HCT116 (cell line): ENCODE measurements around the gene HOXA7. TPM values are rescaled to one million over a fixed set of nuclear protein-coding genes. Genes with fewer than 3 reads are reported as not detected.

Experiments used
- ATAC-seq: fragments of 200-7000 bp; cut with Tn5 transposase; 2 replicates; pipeline ENCODE4 v1.9.1; 2020; ENCODE audit warnings: mild to moderate bottlenecking, moderate library complexity
- BruUV-seq: library from RNA; stranded (reverse); fragments of 400-500 nt; replicated peaks from 2 replicates; lab custom pipeline; 2021; lab: Mats Ljungman, UMichigan
- CTCF ChIA-PET: fragments of 300-600 bp; sonication (Branson Sonifier 250); formaldehyde crosslinking; loops from one replicate; lab custom pipeline; 2021; ENCODE audit warnings: antibody characterized with exemption; lab: Charles Lee
- POLR2A ChIA-PET: fragments of 300-600, 350-600 bp; sonication (Branson Sonifier 250); formaldehyde crosslinking; loops from one replicate; lab custom pipeline; 2021; ENCODE audit warnings: antibody characterized with exemption; lab: Charles Lee
- RAD21 ChIA-PET, 2 experiments: fragments of 300-600 bp; sonication (Branson Sonifier 250); formaldehyde crosslinking; loops; one replicate each; lab custom pipeline; 2023; ENCODE audit warnings: low total read pairs in 2 of 2; ENCODE audit not compliant: uncharacterized antibody in 2 of 2, unreplicated experiment in 2 of 2, low non-redundant PET in 1 of 2; lab: Charles Lee
- DNase-seq: peaks from one replicate; pipeline ENCODE4 v3.0.0-alpha.2; 2010; ENCODE audit warnings: low read depth, low spot score
- H2AFZ ChIP-seq: fragments of 200-600 bp; shearing (Covaris generic), sonication (generic); 2 replicates; pipeline ENCODE4 v1.6.1; 2017; ENCODE audit warnings: low read depth, mixed run types, mixed read lengths, antibody characterized with exemption, low read length; ENCODE audit not compliant: poor library complexity, severe bottlenecking
- H3K27ac ChIP-seq: 2 replicates; pipeline ENCODE4 v1.5.1; 2012; ENCODE audit warnings: low read depth, low read length
- H3K27me3 ChIP-seq: fragments of 200-600 bp; sonication (generic); 2 replicates; pipeline ENCODE4 v1.6.1; 2016; ENCODE audit warnings: mixed run types, low read length, mixed read lengths; ENCODE audit not compliant: insufficient read depth
- H3K36me3 ChIP-seq, 2 experiments: fragments of 200-500 bp in 1 of 2; fragments of 200-600 bp in 1 of 2; sonication (Bioruptor generic) in 1 of 2; sonication (generic) in 1 of 2; 2 replicates each; pipeline versions ENCODE4 v1.5.1 to v1.6.1; 2014 to 2016; ENCODE audit warnings: low read length in 2 of 2, inconsistent platforms in 1 of 2, mixed read lengths in 1 of 2, mixed run types in 1 of 2; ENCODE audit not compliant: insufficient read depth in 2 of 2, control insufficient read depth in 1 of 2
- H3K4me1 ChIP-seq, 2 experiments: fragments of 200-600 bp in 1 of 2; sonication (generic) in 1 of 2; 2 replicates each; pipeline versions ENCODE4 v1.5.1 to v1.6.1; 2012 to 2017; ENCODE audit warnings: low read length in 2 of 2, inconsistent platforms in 1 of 2, mild to moderate bottlenecking in 1 of 2, mixed read lengths in 1 of 2, mixed run types in 1 of 2, moderate library complexity in 1 of 2; ENCODE audit not compliant: insufficient read depth in 2 of 2, control insufficient read depth in 1 of 2
- H3K4me2 ChIP-seq: fragments of 200-600 bp; sonication (generic); 2 replicates; pipeline ENCODE4 v1.6.1; 2017; ENCODE audit warnings: mixed run types, low read length, mixed read lengths
- H3K4me3 ChIP-seq, 2 experiments: fragments of 200-600 bp in 1 of 2; sonication (generic) in 1 of 2; replicated peaks in 1 of 2; 2 replicates each; pipeline ENCODE4 v1.5.1; 2011 to 2016; ENCODE audit warnings: low read length in 2 of 2, control low read depth in 1 of 2, low read depth in 1 of 2, mild to moderate bottlenecking in 1 of 2, mixed read lengths in 1 of 2, mixed run types in 1 of 2
- H3K79me2 ChIP-seq: fragments of 200-600 bp; sonication (generic); 2 replicates; pipeline ENCODE4 v1.6.1; 2017; ENCODE audit warnings: mild to moderate bottlenecking, mixed run types, low read length, moderate library complexity, mixed read lengths; ENCODE audit not compliant: insufficient read depth
- H3K9ac ChIP-seq: fragments of 200-600 bp; sonication (generic); 2 replicates; pipeline ENCODE4 v1.6.1; 2016; ENCODE audit warnings: low read length, mixed read lengths
- H3K9me2 ChIP-seq: fragments of 200-600 bp; sonication (generic), shearing (Covaris generic); 2 replicates; pipeline ENCODE4 v1.6.1; 2017; ENCODE audit warnings: mixed run types, mild to moderate bottlenecking, moderate library complexity; ENCODE audit not compliant: insufficient read depth
- H3K9me3 ChIP-seq, 2 experiments: fragments of 200-500 bp in 1 of 2; fragments of 200-600 bp in 1 of 2; sonication (Bioruptor generic) in 1 of 2; sonication (generic) in 1 of 2; 2 replicates each; pipeline ENCODE4 v1.6.1; 2014 to 2017; ENCODE audit warnings: low read length in 2 of 2, mixed read lengths in 2 of 2, inconsistent platforms in 1 of 2, low read depth in 1 of 2, mild to moderate bottlenecking in 1 of 2, mixed run types in 1 of 2, moderate library complexity in 1 of 2; ENCODE audit not compliant: control insufficient read depth in 1 of 2, insufficient read depth in 1 of 2
- H4K20me1 ChIP-seq: fragments of 200-600 bp; sonication (generic), shearing (Covaris generic); 2 replicates; pipeline ENCODE4 v1.6.1; 2017; ENCODE audit warnings: mixed run types, mild to moderate bottlenecking, moderate library complexity; ENCODE audit not compliant: insufficient read depth
- CEBPB ChIP-seq: IDR thresholded peaks from 2 replicates; pipeline ENCODE4 v1.6.1; 2012; ENCODE audit warnings: low read depth
- EZH2 ChIP-seq: fragments of 200-600 bp; sonication (generic); IDR thresholded peaks from 2 replicates; pipeline ENCODE4 v1.6.1; 2017; ENCODE audit warnings: antibody characterized with exemption, mixed run types
- EZH2phosphoT487 ChIP-seq: fragments of 200-600 bp; IDR thresholded peaks from 2 replicates; pipeline ENCODE4 v1.6.1; 2018; ENCODE audit warnings: antibody characterized with exemption, borderline replicate concordance
- MAX ChIP-seq: IDR thresholded peaks from 2 replicates; pipeline ENCODE4 v1.6.1; 2012
- POLR2A ChIP-seq: IDR thresholded peaks from 2 replicates; pipeline ENCODE4 v1.7.0; 2011; ENCODE audit warnings: borderline replicate concordance; ENCODE audit not compliant: insufficient read depth, insufficient read length; ENCODE audit errors: extremely low read depth
- RAD21 ChIP-seq: IDR thresholded peaks from 2 replicates; pipeline ENCODE4 v1.6.1; 2012; ENCODE audit warnings: low read depth, mild to moderate bottlenecking
- REST ChIP-seq: IDR thresholded peaks from 2 replicates; pipeline ENCODE4 v1.6.1; 2012; ENCODE audit warnings: low read depth
- SP1 ChIP-seq: IDR thresholded peaks from 2 replicates; pipeline ENCODE4 v1.6.1; 2012; ENCODE audit warnings: low read depth
- SRF ChIP-seq: IDR thresholded peaks from 2 replicates; pipeline ENCODE4 v1.6.1; 2012; ENCODE audit warnings: low read depth
- YY1 ChIP-seq: IDR thresholded peaks from 2 replicates; pipeline ENCODE4 v1.6.1; 2011; ENCODE audit warnings: low read length, low read depth, moderate library complexity, mild to moderate bottlenecking; ENCODE audit not compliant: insufficient replicate concordance; ENCODE audit errors: extremely low read depth
- ZBTB33 ChIP-seq: IDR thresholded peaks from 2 replicates; pipeline ENCODE4 v1.6.1; 2011; ENCODE audit warnings: mild to moderate bottlenecking, low read length, moderate library complexity; ENCODE audit not compliant: insufficient replicate concordance; ENCODE audit errors: extremely low read depth
- ZNF274 ChIP-seq: fragments of 200-500 bp; sonication (Bioruptor generic); IDR thresholded peaks from 2 replicates; pipeline ENCODE4 v1.6.1; 2014; ENCODE audit warnings: mild to moderate bottlenecking, low read depth, low read length, inconsistent platforms
- intact Hi-C: fragments of 100-400 bp; cut with micrococcal nuclease; formaldehyde crosslinking; loops from 2 replicates; pipeline ENCODE4 v1.10.0; 2022
- total RNA-seq: library from RNA; stranded (reverse); gene quantifications from one replicate; pipeline ENCODE4 v1.2.1, GENCODE V29; 2021; ENCODE audit not compliant: unreplicated experiment

The HOXA7 gene
- total RNA-seq, 1 experiment from 2014 or later: 15.0 TPM

GRCh38 chr7:27144781-27145164 is 11.7 kb downstream of the HOXA7 start:
- no peak overlapping the region for H3K9ac ChIP-seq
- ChIA-PET POLR2A (no interaction called here), RAD21 (no interaction called here), CTCF (no interaction called here)
- no peak overlapping the region for H3K4me3 ChIP-seq
- peaks cover 8 to 12% of the 10 kb centered on the region in 2 experiments; a peak in 3 of 4 replicates for H3K36me3 ChIP-seq
- H2AFZ ChIP-seq: no peak overlapping the region
- H3K9me2 ChIP-seq: no peaks in the 10 kb centered on the region
- peaks cover 26% of the 10 kb centered on the region for H3K79me2 ChIP-seq
- peaks cover 12 to 25% of the 10 kb centered on the region in 2 experiments for H3K4me1 ChIP-seq
- no peak overlapping the region for H3K27ac ChIP-seq
- no peak for ATAC-seq
- H4K20me1 ChIP-seq: no peaks in the 10 kb centered on the region
- DNase-seq: no peak
- no peaks in the 10 kb centered on the region for H3K9me3 ChIP-seq
- no TSS peak for BruUV-seq
- H3K27me3 ChIP-seq: no peaks in the 10 kb centered on the region
- intact Hi-C loops: no loop called here
- no peak for TF ChIP-seq YY1
- TF ChIP-seq POLR2A: no peak
- no peak for TF ChIP-seq RAD21
- no peak for TF ChIP-seq EZH2
- no peak for TF ChIP-seq CEBPB
- no peak for TF ChIP-seq ZNF274
- no peak for TF ChIP-seq SP1
- no peak for TF ChIP-seq SRF
- TF ChIP-seq REST: no peak
- TF ChIP-seq MAX: no peak
- TF ChIP-seq EZH2phosphoT487: no peak
- no peak for TF ChIP-seq ZBTB33
- no peak overlapping the region for H3K4me2 ChIP-seq
